RWPE2 (cell line): ENCODE data around the gene SPECC1L.

Experiments used
- ATAC-seq: fragments of 200-7000 bp; cut with Tn5 transposase; 3 replicates; pipeline ENCODE4 v1.9.1; 2021; ENCODE audit warnings: low read depth
- DNase-seq: peaks from one replicate; pipeline ENCODE4 v3.0.0-alpha.2; 2020; ENCODE audit warnings: low spot score
- H3K27ac ChIP-seq: fragments of 450-650 bp; 2 replicates; pipeline ENCODE4 v1.5.1; 2017; ENCODE audit warnings: mild to moderate bottlenecking; ENCODE audit not compliant: poor library complexity, severe bottlenecking
- H3K27me3 ChIP-seq: fragments of 250-450 bp; sonication (Bioruptor Pico); 2 replicates; pipeline ENCODE4 v1.5.1; 2021; ENCODE audit warnings: mild to moderate bottlenecking, moderate library complexity; ENCODE audit not compliant: insufficient read depth, poor library complexity, severe bottlenecking
- H3K36me3 ChIP-seq: fragments of 250-450 bp; sonication (Bioruptor Pico); 2 replicates; pipeline ENCODE4 v1.5.1; 2020; ENCODE audit warnings: low read depth, mild to moderate bottlenecking, moderate library complexity
- H3K4me1 ChIP-seq: fragments of 250-450 bp; sonication (Bioruptor Pico); 2 replicates; pipeline ENCODE4 v1.5.1; 2021; ENCODE audit warnings: mild to moderate bottlenecking, moderate library complexity; ENCODE audit not compliant: insufficient read depth, poor library complexity, severe bottlenecking
- H3K4me3 ChIP-seq: fragments of 250-450 bp; sonication (Bioruptor Pico); 2 replicates; pipeline ENCODE4 v1.5.1; 2021; ENCODE audit warnings: mild to moderate bottlenecking, moderate library complexity; ENCODE audit not compliant: severe bottlenecking
- H3K9me3 ChIP-seq: fragments of 250-450 bp; sonication (Bioruptor Pico); 2 replicates; pipeline ENCODE4 v1.5.1; 2021; ENCODE audit warnings: mild to moderate bottlenecking, moderate library complexity; ENCODE audit not compliant: severe bottlenecking
- CTCF ChIP-seq: fragments of 450-650 bp; IDR thresholded peaks from one replicate; pipeline ENCODE4 v1.5.1; 2017; ENCODE audit warnings: mild to moderate bottlenecking, moderate library complexity; ENCODE audit not compliant: poor library complexity, severe bottlenecking

SPECC1L gene

DNA sequence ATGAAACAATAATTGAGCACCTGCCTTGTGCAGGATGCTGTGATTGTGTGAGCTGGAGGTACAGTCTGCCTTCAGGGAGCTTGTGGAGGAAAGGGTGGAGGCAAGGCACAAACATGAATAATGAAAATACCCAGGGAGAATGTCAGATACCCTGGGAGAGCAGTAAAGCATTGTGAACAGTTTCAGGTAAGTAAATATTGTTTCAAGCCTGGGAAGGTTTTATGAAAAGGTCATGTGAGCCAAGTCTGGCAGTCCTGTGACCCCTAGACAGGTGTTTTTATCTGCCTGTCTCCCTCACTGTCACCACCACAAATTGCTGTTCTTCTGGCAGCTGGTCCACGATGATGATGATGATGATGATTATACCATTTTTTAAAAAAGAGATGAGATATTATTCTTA, 32.0 kb downstream of the SPECC1L start:
- no peak for ATAC-seq
- peaks cover 22% of the 10 kb centered on the region for H3K4me1 ChIP-seq
- H3K27me3 ChIP-seq: no peaks in the 10 kb centered on the region
- no peak for TF ChIP-seq CTCF
- H3K36me3 ChIP-seq: peaks cover 51% of the 10 kb centered on the region
- no peak for DNase-seq
- H3K4me3 ChIP-seq: no peak overlapping the region
- no peak overlapping the region for H3K27ac ChIP-seq
- no peaks in the 10 kb centered on the region for H3K9me3 ChIP-seq

DNA sequence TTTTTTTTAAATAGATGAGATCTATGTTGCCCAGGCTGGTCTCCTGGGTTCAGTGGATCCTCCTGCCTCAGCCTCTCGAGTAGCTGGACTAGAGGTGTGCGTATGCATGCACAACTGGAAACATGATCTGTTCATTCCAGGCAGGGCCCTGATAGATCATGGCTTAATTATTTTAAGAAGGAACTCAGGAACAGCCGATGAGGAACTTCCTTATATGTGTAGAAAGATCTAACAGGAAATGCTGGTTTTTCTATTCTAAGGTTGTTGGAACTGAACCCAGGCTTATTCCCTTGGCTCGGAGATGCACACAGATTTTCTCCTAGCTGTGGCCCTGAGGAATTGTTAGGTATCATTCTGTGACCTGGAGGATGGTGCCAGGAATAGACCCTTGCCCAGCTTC, 32.4 kb downstream of the SPECC1L start:
- no peak for TF ChIP-seq CTCF
- Histone ChIP-seq H3K27ac (peak overlapping the region; percentile 12), H3K4me3 (no peak overlapping the region), H3K36me3 (peaks cover 56% of the 10 kb centered on the region), H3K27me3 (no peaks in the 10 kb centered on the region), H3K9me3 (no peaks in the 10 kb centered on the region), H3K4me1 (peaks cover 22% of the 10 kb centered on the region)
- DNase-seq (no peak), ATAC-seq (no peak)

- H3K27ac ChIP-seq: peak overlapping the region; percentile 12
- TF ChIP-seq CTCF: no peak
- ATAC-seq (no peak), DNase-seq (no peak)
- no peaks in the 10 kb centered on the region for H3K27me3 ChIP-seq
- H3K4me1 ChIP-seq: peaks cover 22% of the 10 kb centered on the region
- H3K9me3 ChIP-seq: no peaks in the 10 kb centered on the region
- H3K36me3 ChIP-seq: peaks cover 64% of the 10 kb centered on the region
- no peak overlapping the region for H3K4me3 ChIP-seq
Observed at GRCh38 chr22:24304062-24304675, 33.5 kb downstream of the SPECC1L start.

- Histone ChIP-seq H3K4me3 (no peak overlapping the region), H3K27me3 (no peaks in the 10 kb centered on the region), H3K4me1 (peaks cover 22% of the 10 kb centered on the region), H3K36me3 (peaks cover 75% of the 10 kb centered on the region), H3K27ac (peak overlapping the region; percentile 12), H3K9me3 (no peaks in the 10 kb centered on the region)
- TF ChIP-seq CTCF: no peak
- no peak for DNase-seq
- ATAC-seq: no peak
Observed at GRCh38 chr22:24305260-24305692, 34.6 kb downstream of the SPECC1L start.

GRCh38 chr22:24310969-24311368, 40.3 kb downstream of the SPECC1L start:
- Histone ChIP-seq H3K4me1 (peaks cover 7% of the 10 kb centered on the region), H3K36me3 (peaks cover 78% of the 10 kb centered on the region), H3K27ac (no peak overlapping the region), H3K9me3 (no peaks in the 10 kb centered on the region), H3K4me3 (no peak overlapping the region), H3K27me3 (no peaks in the 10 kb centered on the region)
- DNase-seq (no peak), ATAC-seq (peak; percentile 48; the same call in 1 of the 3 replicates)
- TF ChIP-seq CTCF: no peak
